Caco-2 (cell line): Measurements from ENCODE around the gene PPP2R5E. TPM values are rescaled to one million over a fixed set of nuclear protein-coding genes. Genes with fewer than 3 reads are reported as not detected.

ENCODE experiments used
- BruUV-seq: library from RNA; stranded (reverse); fragments of 400-500 nt; replicated peaks from 2 replicates; lab custom pipeline; 2021; lab: Mats Ljungman, UMichigan
- CTCF ChIA-PET: fragments of 300-600 bp; sonication (Branson Sonifier 250); formaldehyde crosslinking; loops from one replicate; lab custom pipeline; 2022; ENCODE audit warnings: antibody characterized with exemption; lab: Charles Lee
- POLR2A ChIA-PET: fragments of 300-600 bp; sonication (Branson Sonifier 250); formaldehyde crosslinking; loops from one replicate; lab custom pipeline; 2022; ENCODE audit warnings: antibody characterized with exemption; lab: Charles Lee
- DNase-seq, 2 experiments: peaks; one replicate each; pipeline versions ENCODE4 v3.0.0 to v3.0.0-alpha.2; 2020 to 2022
- H3K27me3 ChIP-seq: replicated peaks from 2 replicates; pipeline ENCODE4 v1.6.0; 2011; ENCODE audit warnings: low read length; ENCODE audit not compliant: control insufficient read depth, insufficient read depth
- H3K36me3 ChIP-seq: 2 replicates; pipeline ENCODE4 v1.5.1; 2011; ENCODE audit warnings: low read length; ENCODE audit not compliant: control insufficient read depth, insufficient read depth
- H3K4me1 ChIP-seq: fragments of 250-450 bp; sonication (Bioruptor Pico); 2 replicates; pipeline ENCODE4 v1.5.1; 2020; ENCODE audit warnings: mild to moderate bottlenecking
- H3K4me3 ChIP-seq: 2 replicates; pipeline ENCODE4 v1.5.1; 2011; ENCODE audit warnings: low read depth, mild to moderate bottlenecking, control low read depth, low read length
- H3K9me3 ChIP-seq: fragments of 250-450 bp; sonication (Bioruptor Pico); 2 replicates; pipeline ENCODE4 v1.5.1; 2020; ENCODE audit warnings: mild to moderate bottlenecking, moderate library complexity
- H3K27ac Mint-ChIP-seq: one replicate; pipeline ENCODE4 v1.8.0; 2022; ENCODE audit warnings: mixed read lengths; ENCODE audit not compliant: unreplicated experiment
- H3K27me3 Mint-ChIP-seq: one replicate; pipeline ENCODE4 v1.8.0; 2022; ENCODE audit warnings: mixed read lengths; ENCODE audit not compliant: insufficient read depth, unreplicated experiment
- H3K36me3 Mint-ChIP-seq: one replicate; pipeline ENCODE4 v1.8.0; 2022; ENCODE audit warnings: mild to moderate bottlenecking, mixed read lengths; ENCODE audit not compliant: insufficient read depth, unreplicated experiment
- H3K4me1 Mint-ChIP-seq: one replicate; pipeline ENCODE4 v1.8.0; 2022; ENCODE audit warnings: low read depth, mixed read lengths; ENCODE audit not compliant: unreplicated experiment
- H3K4me3 Mint-ChIP-seq: one replicate; pipeline ENCODE4 v1.8.0; 2022; ENCODE audit warnings: mild to moderate bottlenecking, moderate library complexity, mixed read lengths; ENCODE audit not compliant: unreplicated experiment
- H3K9me3 Mint-ChIP-seq: one replicate; pipeline ENCODE4 v1.8.0; 2022; ENCODE audit warnings: mixed read lengths; ENCODE audit not compliant: unreplicated experiment
- CTCF ChIP-seq, 2 experiments: fragments of 200-600 bp in 1 of 2; IDR thresholded peaks; 1 replicate in 1 of 2; 2 replicates in 1 of 2; pipeline versions ENCODE4 v1.5.1 to v1.8.0; 2011 to 2022; ENCODE audit warnings: antibody characterized with exemption in 1 of 2, control low read depth in 1 of 2, inconsistent platforms in 1 of 2, low read depth in 1 of 2, low read length in 1 of 2, mild to moderate bottlenecking in 1 of 2, moderate library complexity in 1 of 2; ENCODE audit not compliant: insufficient read depth in 1 of 2, severe bottlenecking in 1 of 2, unreplicated experiment in 1 of 2
- intact Hi-C: fragments of 100-400 bp; cut with micrococcal nuclease; formaldehyde crosslinking; loops from one replicate; pipeline ENCODE4 v1.10.0; 2022; ENCODE audit not compliant: unreplicated experiment
- total RNA-seq: library from RNA; stranded (reverse); gene quantifications from 2 replicates; pipeline ENCODE4 v1.2.3, GENCODE V29; 2022

Gene PPP2R5E
- total RNA-seq, 1 experiment from 2014 or later: 58.6 TPM

GRCh38 chr14:63555572-63555971 lies 12.4 kb upstream of the PPP2R5E start:
- POLR2A ChIA-PET: no interaction called here
- TF ChIP-seq CTCF (IDR thresholded peaks at IDR 0.05; ENCODE audit: insufficient read depth in 1 of 2, low read depth in 1 of 2, low read length in 1 of 2, severe bottlenecking in 1 of 2, unreplicated experiment in 1 of 2): no peak
- intact Hi-C loops: no loop called here
- Mint-ChIP-seq H3K4me3 (no peak overlapping the region), H3K27ac (no peak overlapping the region), H3K36me3 (no peaks in the 10 kb centered on the region), H3K9me3 (no peaks in the 10 kb centered on the region), H3K27me3 (no peaks in the 10 kb centered on the region), H3K4me1 (no peaks in the 10 kb centered on the region)
- BruUV-seq: no TSS peak
- Histone ChIP-seq H3K4me3 (no peak overlapping the region), H3K27me3 (no peaks in the 10 kb centered on the region), H3K9me3 (no peaks in the 10 kb centered on the region), H3K36me3 (no peaks in the 10 kb centered on the region), H3K4me1 (no peaks in the 10 kb centered on the region)
- CTCF ChIA-PET: no interaction called here
- DNase-seq: no peak

GRCh38 chr14:63551332-63551731 lies 8.2 kb upstream of the PPP2R5E start:
- peaks cover 6% of the 10 kb centered on the region for H3K4me1 Mint-ChIP-seq
- no peak overlapping the region for H3K4me3 ChIP-seq
- CTCF ChIA-PET: no interaction called here
- H3K9me3 Mint-ChIP-seq: no peaks in the 10 kb centered on the region
- no peaks in the 10 kb centered on the region for H3K27me3 ChIP-seq
- H3K27me3 Mint-ChIP-seq: no peaks in the 10 kb centered on the region
- TF ChIP-seq CTCF (IDR thresholded peaks at IDR 0.05; ENCODE audit: insufficient read depth in 1 of 2, low read depth in 1 of 2, low read length in 1 of 2, severe bottlenecking in 1 of 2, unreplicated experiment in 1 of 2): no peak
- no peaks in the 10 kb centered on the region for H3K9me3 ChIP-seq
- no peaks in the 10 kb centered on the region for H3K4me1 ChIP-seq
- H3K4me3 Mint-ChIP-seq: no peak overlapping the region
- DNase-seq: no peak
- intact Hi-C loops: no loop called here
- BruUV-seq: no TSS peak
- H3K27ac Mint-ChIP-seq: no peak overlapping the region
- POLR2A ChIA-PET: no interaction called here
- no peaks in the 10 kb centered on the region for H3K36me3 ChIP-seq
- H3K36me3 Mint-ChIP-seq: no peaks in the 10 kb centered on the region

- DNase-seq: no peak
- BruUV-seq: no TSS peak
- Mint-ChIP-seq H3K4me1 (peaks cover 18% of the 10 kb centered on the region), H3K27ac (no peak overlapping the region), H3K36me3 (peaks cover 7% of the 10 kb centered on the region), H3K27me3 (no peaks in the 10 kb centered on the region), H3K9me3 (no peaks in the 10 kb centered on the region), H3K4me3 (no peak overlapping the region)
- no peaks in the 10 kb centered on the region for H3K27me3 ChIP-seq
- POLR2A ChIA-PET: no interaction called here
- no peaks in the 10 kb centered on the region for H3K9me3 ChIP-seq
- no peak for TF ChIP-seq CTCF (IDR thresholded peaks at IDR 0.05; ENCODE audit: insufficient read depth in 1 of 2, low read depth in 1 of 2, low read length in 1 of 2, severe bottlenecking in 1 of 2, unreplicated experiment in 1 of 2)
- H3K4me3 ChIP-seq: no peak overlapping the region
- H3K4me1 ChIP-seq: 0 out of 2 replicates have a peak, but pooled peaks cover 8% of the 10 kb centered on the region
- intact Hi-C loops: no loop called here
- CTCF ChIA-PET: no interaction called here
- no peaks in the 10 kb centered on the region for H3K36me3 ChIP-seq
Observed at GRCh38 chr14:63547798-63548335, 4.7 kb upstream of the PPP2R5E start.
